Measurements from ENCODE around the gene ELOVL3.

DNA sequence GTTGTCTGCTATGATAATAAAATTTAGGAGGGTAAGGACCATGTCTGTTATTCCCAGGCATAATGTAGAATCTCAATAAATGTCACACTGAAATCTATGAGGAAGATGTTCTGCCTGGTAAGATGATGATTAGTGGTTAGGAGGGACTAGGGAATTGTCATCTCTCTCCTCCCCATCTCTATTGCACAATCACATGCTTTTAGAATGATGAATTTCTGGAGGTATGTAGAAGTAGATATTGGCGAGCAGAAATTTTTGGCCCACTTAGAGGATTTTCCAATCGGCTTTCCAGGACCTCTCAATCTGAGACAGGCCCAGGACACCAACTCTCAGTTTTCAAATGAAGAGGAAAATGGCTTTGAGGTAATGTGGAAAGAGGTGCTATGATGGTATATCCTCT, 17.2 kb downstream of the ELOVL3 start:
- TF ChIP-seq CTCF (IDR thresholded peaks at IDR 0.05) (no peak), POLR2AphosphoS5 (IDR thresholded peaks at IDR 0.05; ENCODE audit: low read depth, low read length) (no peak), TCF7L2 (IDR thresholded peaks at IDR 0.05; ENCODE audit: low read depth, low read length) (no peak)

Measured in Panc1 (cell line).